Duodenal mucosa (tissue), 2 donors: Measurements from ENCODE around the gene FOXE3.

Experiments
- H3K27ac ChIP-seq: one replicate; pipeline ENCODE4 v1.7.0; 2013; ENCODE audit warnings: low read depth, low read length
- H3K27me3 ChIP-seq, 2 donors: one replicate each; pipeline ENCODE4 v1.7.0; 2013; ENCODE audit warnings: low read length in 2 of 2, control low read depth in 1 of 2; ENCODE audit not compliant: insufficient read depth in 2 of 2, control insufficient read depth in 1 of 2
- H3K36me3 ChIP-seq, 2 donors: one replicate each; pipeline ENCODE4 v1.7.0; 2013; ENCODE audit warnings: low read length in 2 of 2, control low read depth in 1 of 2; ENCODE audit not compliant: insufficient read depth in 2 of 2, control insufficient read depth in 1 of 2
- H3K4me1 ChIP-seq, 2 donors: one replicate each; pipeline ENCODE4 v1.7.0; 2013; ENCODE audit warnings: low read length in 2 of 2, control low read depth in 1 of 2; ENCODE audit not compliant: insufficient read depth in 2 of 2, control insufficient read depth in 1 of 2
- H3K4me3 ChIP-seq, 2 donors: one replicate each; pipeline ENCODE4 v1.7.0; 2013; ENCODE audit warnings: low read length in 2 of 2, low read depth in 1 of 2
- H3K9ac ChIP-seq, 2 donors: one replicate each; pipeline ENCODE4 v1.7.0; 2013; ENCODE audit warnings: low read length in 2 of 2, low read depth in 1 of 2
- H3K9me3 ChIP-seq, 2 donors: one replicate each; pipeline ENCODE4 v1.7.0; 2013; ENCODE audit warnings: low read length in 2 of 2, control low read depth in 1 of 2; ENCODE audit not compliant: control insufficient read depth in 1 of 2

Gene FOXE3

GRCh38 chr1:47415728-47416318, at the start of gene FOXE3:
FOXE3 (plus strand) TSS chr1:47416285; CDS start chr1:47416316, 31 bp downstream.
- H3K9me3 ChIP-seq: no peaks in the 10 kb centered on the region
- peaks cover 33 to 47% of the 10 kb centered on the region in 2 donors for H3K27me3 ChIP-seq
- no peak within 1 kb of the TSS for H3K27ac ChIP-seq
- no peak within 1 kb of the TSS for H3K4me3 ChIP-seq
- H3K4me1 ChIP-seq: no peaks in the 10 kb centered on the region
- no peaks in the 10 kb centered on the region for H3K36me3 ChIP-seq
- no peak within 1 kb of the TSS for H3K9ac ChIP-seq

- Histone ChIP-seq H3K4me1 (no peaks in the 10 kb centered on the region), H3K9me3 (no peaks in the 10 kb centered on the region), H3K27ac (no peak overlapping the region), H3K27me3 (no peaks in the 10 kb centered on the region), H3K9ac (no peak overlapping the region), H3K36me3 (peaks cover 10 to 32% of the 10 kb centered on the region in 2 donors), H3K4me3 (no peak overlapping the region)
Measured at GRCh38 chr1:47367651-47368050, 48.4 kb upstream of the FOXE3 start.

- peaks cover 26 to 58% of the 10 kb centered on the region in 2 donors for H3K36me3 ChIP-seq
- H3K27me3 ChIP-seq: no peaks in the 10 kb centered on the region
- H3K27ac ChIP-seq: no peak overlapping the region
- H3K9me3 ChIP-seq: no peaks in the 10 kb centered on the region
- no peak overlapping the region for H3K4me3 ChIP-seq
- H3K4me1 ChIP-seq: no peaks in the 10 kb centered on the region
- H3K9ac ChIP-seq: no peak overlapping the region
Measured at GRCh38 chr1:47371016-47371517, 45.0 kb upstream of the FOXE3 start.

GRCh38 chr1:47374501-47374900, 41.6 kb upstream of the FOXE3 start:
- no peaks in the 10 kb centered on the region for H3K4me1 ChIP-seq
- H3K9ac ChIP-seq: no peak overlapping the region
- H3K36me3 ChIP-seq: peaks cover 27 to 63% of the 10 kb centered on the region in 2 donors
- no peaks in the 10 kb centered on the region for H3K9me3 ChIP-seq
- no peaks in the 10 kb centered on the region for H3K27me3 ChIP-seq
- no peak overlapping the region for H3K4me3 ChIP-seq
- H3K27ac ChIP-seq: no peak overlapping the region

GRCh38 chr1:47378147-47378546, 37.9 kb upstream of the FOXE3 start:
- Histone ChIP-seq H3K4me3 (no peak overlapping the region), H3K36me3 (peaks cover 31 to 57% of the 10 kb centered on the region in 2 donors), H3K4me1 (no peaks in the 10 kb centered on the region), H3K27ac (no peak overlapping the region), H3K27me3 (no peaks in the 10 kb centered on the region), H3K9ac (no peak overlapping the region), H3K9me3 (no peaks in the 10 kb centered on the region)

- no peaks in the 10 kb centered on the region for H3K27me3 ChIP-seq
Measured at GRCh38 chr1:47380699-47381098, 35.4 kb upstream of the FOXE3 start.

GRCh38 chr1:47382399-47382983, 33.6 kb upstream of the FOXE3 start:
- Histone ChIP-seq H3K4me1 (no peaks in the 10 kb centered on the region), H3K27ac (no peak overlapping the region), H3K36me3 (peaks cover 12 to 21% of the 10 kb centered on the region in 2 donors), H3K27me3 (no peaks in the 10 kb centered on the region), H3K4me3 (no peak overlapping the region), H3K9ac (no peak overlapping the region), H3K9me3 (no peaks in the 10 kb centered on the region)

More at GRCh38 chr1:47380699-47381098, 35.4 kb upstream of the FOXE3 start:
- H3K4me3 ChIP-seq: no peak overlapping the region
- no peak overlapping the region for H3K9ac ChIP-seq
- H3K9me3 ChIP-seq: no peaks in the 10 kb centered on the region
- H3K27ac ChIP-seq: no peak overlapping the region
- H3K36me3 ChIP-seq: peaks cover 15 to 33% of the 10 kb centered on the region in 2 donors
- H3K4me1 ChIP-seq: no peaks in the 10 kb centered on the region

GRCh38 chr1:47384083-47384482, 32.0 kb upstream of the FOXE3 start:
- H3K9me3 ChIP-seq: no peaks in the 10 kb centered on the region
- H3K9ac ChIP-seq: no peak overlapping the region
- H3K4me1 ChIP-seq: peaks cover 0 to 8% of the 10 kb centered on the region in 2 donors
- no peak overlapping the region for H3K27ac ChIP-seq
- H3K27me3 ChIP-seq: no peaks in the 10 kb centered on the region
- no peak overlapping the region for H3K4me3 ChIP-seq
- peaks cover 12 to 20% of the 10 kb centered on the region in 2 donors for H3K36me3 ChIP-seq

GRCh38 chr1:47385020-47385419, 31.1 kb upstream of the FOXE3 start:
- no peaks in the 10 kb centered on the region for H3K9me3 ChIP-seq
- H3K36me3 ChIP-seq: peaks cover 7 to 12% of the 10 kb centered on the region in 2 donors
- no peak overlapping the region for H3K4me3 ChIP-seq
- H3K9ac ChIP-seq: no peak overlapping the region
- peaks cover 0 to 10% of the 10 kb centered on the region in 2 donors for H3K4me1 ChIP-seq
- no peak overlapping the region for H3K27ac ChIP-seq
- no peaks in the 10 kb centered on the region for H3K27me3 ChIP-seq

GRCh38 chr1:47386268-47386667, 29.8 kb upstream of the FOXE3 start:
- Histone ChIP-seq H3K4me1 (peaks cover 6 to 17% of the 10 kb centered on the region in 2 donors), H3K9me3 (no peaks in the 10 kb centered on the region), H3K27me3 (peaks cover 0 to 3% of the 10 kb centered on the region in 2 donors), H3K4me3 (no peak overlapping the region), H3K27ac (no peak overlapping the region), H3K36me3 (peaks cover under 1 to 5% of the 10 kb centered on the region in 2 donors), H3K9ac (no peak overlapping the region)
